Sigmoid colon (tissue), 7 donors: ENCODE measurements around the gene HELLS. TPM values are rescaled to one million over a fixed set of nuclear protein-coding genes. Genes with fewer than 3 reads are reported as not detected.
"Not testable (repeated sequence)": the region's sequence is repeated elsewhere in the genome, so short reads cannot be mapped to it uniquely, and the experiment has no call there.

ENCODE experiments used
- DNase-seq: peaks from one replicate; pipeline ENCODE4 v3.0.0-alpha.2; 2019
- H3K27ac ChIP-seq, 4 donors: fragments of 200-600 bp; sonication (generic); one replicate each; pipeline ENCODE4 v1.5.1; 2016 to 2019; ENCODE audit warnings: mild to moderate bottlenecking in 1 of 4
- H3K27me3 ChIP-seq, 3 donors: fragments of 200-600 bp; sonication (generic); one replicate each; pipeline ENCODE4 v1.5.1; 2019; ENCODE audit warnings: mild to moderate bottlenecking in 1 of 3
- H3K36me3 ChIP-seq, 4 donors: fragments of 200-600 bp; sonication (generic); one replicate each; pipeline ENCODE4 v1.5.1; 2016 to 2019
- H3K4me1 ChIP-seq, 4 donors: fragments of 200-600 bp; sonication (generic); one replicate each; pipeline ENCODE4 v1.5.1; 2017 to 2019
- H3K4me3 ChIP-seq, 4 donors: fragments of 200-600 bp; sonication (generic); one replicate each; pipeline ENCODE4 v1.5.1; 2017 to 2019; ENCODE audit warnings: mild to moderate bottlenecking in 2 of 4, moderate library complexity in 1 of 4
- H3K9me3 ChIP-seq, 4 donors: fragments of 200-600 bp in 3 of 4; sonication (generic) in 3 of 4; one replicate each; pipeline versions ENCODE4 v1.5.1 to v1.6.1; 2013 to 2019
- EP300 ChIP-seq, 4 donors: sonication (generic); formaldehyde crosslinking; IDR thresholded peaks; one replicate each; pipeline ENCODE4 v1.6.1; 2017; ENCODE audit warnings: antibody characterized with exemption in 4 of 4
- POLR2A ChIP-seq, 2 donors: fragments of 450-650 bp; IDR thresholded peaks; one replicate each; pipeline ENCODE4 v1.6.1; 2016; ENCODE audit warnings: antibody characterized with exemption in 2 of 2, mild to moderate bottlenecking in 2 of 2, moderate library complexity in 2 of 2
- POLR2AphosphoS5 ChIP-seq, 4 donors: sonication (generic); formaldehyde crosslinking; IDR thresholded peaks; one replicate each; pipeline ENCODE4 v1.6.1; 2017; ENCODE audit warnings: antibody characterized with exemption in 4 of 4
- WGBS, 2 donors: extraction: QIAGEN DNeasy Blood & Tissue Kit; methylation state at CpG; one replicate each; pipeline ENCODE4 v1.1.7; 2013; 5-methylcytosine and 5-hydroxymethylcytosine counted together
- intact Hi-C: fragments of 100-400 bp; cut with DNase I; formaldehyde crosslinking; loops from one replicate; pipeline ENCODE4 v1.15.1; 2023
- polyA plus RNA-seq, 3 donors: library from polyadenylated mRNA; stranded (reverse); fragments of 200-250 nt; gene quantifications; one replicate each; pipeline ENCODE4 v1.2.3, GENCODE V29; 2013
- total RNA-seq, 4 donors: library from RNA; depleted of rRNA; stranded (reverse); fragments of >200 nt; gene quantifications; one replicate each; pipeline ENCODE4 v1.1.0, GENCODE V29; 2016
- TF ChIP-seq, protein P1 (sequence below), 4 experiments: fragments of 450-650 bp in 3 of 4; fragments of 200-600 bp in 1 of 4; IDR thresholded peaks; one replicate each; pipeline ENCODE4 v1.5.1; 2016 to 2019; ENCODE audit warnings: antibody characterized with exemption in 4 of 4, mild to moderate bottlenecking in 3 of 4, moderate library complexity in 2 of 4
- donor health status: healthy with polysubstance abuse.
- donor health status: Bipolar disorder and iron deficiency.
- donor health status: healthy.

Gene HELLS
- total and polyA plus RNA-seq, 7 donors, result 0.99 to 11.8 (median 1.6) TPM

DNA sequence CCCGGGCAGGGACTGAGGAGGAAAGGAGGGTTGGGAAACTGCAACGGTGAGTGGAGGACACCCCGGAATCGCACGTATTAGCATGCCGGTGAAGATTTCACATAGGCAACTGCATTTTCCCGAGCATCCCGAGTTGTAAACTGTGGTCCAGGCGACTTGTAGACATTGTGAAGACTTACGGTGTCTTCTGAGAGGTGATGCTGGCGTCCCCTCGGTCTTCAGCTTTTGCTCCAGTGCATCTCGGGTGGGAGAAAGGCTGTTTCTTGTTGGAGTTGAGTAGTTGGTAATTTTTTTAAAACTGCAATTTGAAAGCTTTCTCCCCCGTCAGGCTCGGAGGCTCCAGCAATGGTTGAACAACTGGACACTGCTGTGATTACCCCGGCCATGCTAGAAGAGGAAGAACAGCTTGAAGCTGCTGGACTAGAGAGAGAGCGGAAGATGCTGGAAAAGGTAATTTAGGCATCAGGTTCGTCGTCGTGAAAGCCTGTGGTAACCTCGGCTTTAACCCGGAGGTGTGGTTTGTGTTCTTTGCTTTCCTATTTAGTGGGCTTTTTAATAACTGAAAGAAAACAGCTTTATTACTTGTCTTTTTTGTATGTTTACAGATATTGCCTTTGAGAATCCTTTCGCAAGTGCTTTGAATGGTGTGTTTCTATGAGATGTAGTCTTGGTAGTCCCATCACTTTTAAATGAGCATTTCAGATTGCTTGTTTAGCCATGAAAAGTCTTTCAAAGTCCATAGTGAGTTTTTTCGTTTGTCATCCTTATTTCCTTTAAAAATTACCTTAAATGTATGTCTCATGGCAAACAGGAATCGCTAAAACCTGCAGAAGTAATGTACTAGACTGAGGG is 687 bp downstream of the HELLS start:
- intact Hi-C loops, result no loop called here
- WGBS, 2 donors, result 1 to 3% methylated on average over 25 of the region's 25 CpGs
- TF ChIP-seq POLR2A (IDR thresholded peaks at IDR 0.05) (no peak), EP300 (IDR thresholded peaks at IDR 0.05) (no peak), POLR2AphosphoS5 (IDR thresholded peaks at IDR 0.05) (no peak)
- TF ChIP-seq, protein P1, sequence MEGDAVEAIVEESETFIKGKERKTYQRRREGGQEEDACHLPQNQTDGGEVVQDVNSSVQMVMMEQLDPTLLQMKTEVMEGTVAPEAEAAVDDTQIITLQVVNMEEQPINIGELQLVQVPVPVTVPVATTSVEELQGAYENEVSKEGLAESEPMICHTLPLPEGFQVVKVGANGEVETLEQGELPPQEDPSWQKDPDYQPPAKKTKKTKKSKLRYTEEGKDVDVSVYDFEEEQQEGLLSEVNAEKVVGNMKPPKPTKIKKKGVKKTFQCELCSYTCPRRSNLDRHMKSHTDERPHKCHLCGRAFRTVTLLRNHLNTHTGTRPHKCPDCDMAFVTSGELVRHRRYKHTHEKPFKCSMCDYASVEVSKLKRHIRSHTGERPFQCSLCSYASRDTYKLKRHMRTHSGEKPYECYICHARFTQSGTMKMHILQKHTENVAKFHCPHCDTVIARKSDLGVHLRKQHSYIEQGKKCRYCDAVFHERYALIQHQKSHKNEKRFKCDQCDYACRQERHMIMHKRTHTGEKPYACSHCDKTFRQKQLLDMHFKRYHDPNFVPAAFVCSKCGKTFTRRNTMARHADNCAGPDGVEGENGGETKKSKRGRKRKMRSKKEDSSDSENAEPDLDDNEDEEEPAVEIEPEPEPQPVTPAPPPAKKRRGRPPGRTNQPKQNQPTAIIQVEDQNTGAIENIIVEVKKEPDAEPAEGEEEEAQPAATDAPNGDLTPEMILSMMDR (IDR thresholded peaks at IDR 0.05), result no peak

DNA sequence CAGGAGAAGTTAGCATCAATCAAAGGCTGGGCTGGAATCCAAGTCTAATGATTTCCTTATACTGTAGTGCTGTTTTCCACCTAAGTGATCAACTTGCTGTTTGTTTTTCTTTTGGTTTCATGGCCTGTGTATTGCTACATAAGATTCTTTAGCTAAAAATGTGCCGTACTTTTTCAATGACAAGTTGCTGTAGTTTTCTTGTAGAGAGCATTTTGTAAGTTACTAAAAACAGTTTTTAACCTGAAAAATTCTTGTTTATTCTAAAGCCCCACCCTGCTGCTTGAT is 1.3 kb downstream of the HELLS start:
- Histone ChIP-seq H3K4me3 (no peak overlapping the region), H3K4me1 (peaks cover 0 to 19% (median 16%) of the 10 kb centered on the region in 4 donors), H3K27me3 (peaks cover 0 to 5% (median 0%) of the 10 kb centered on the region in 3 donors), H3K9me3 (no peaks in the 10 kb centered on the region), H3K27ac (no peak overlapping the region), H3K36me3 (no peaks in the 10 kb centered on the region)
- WGBS, 2 donors, result 15 to 54% methylated on average over 1 of the region's 1 CpG
- TF ChIP-seq EP300 (IDR thresholded peaks at IDR 0.05) (no peak), POLR2A (IDR thresholded peaks at IDR 0.05) (no peak), POLR2AphosphoS5 (IDR thresholded peaks at IDR 0.05) (no peak)
- TF ChIP-seq, protein P1 (IDR thresholded peaks at IDR 0.05), result no peak
- DNase-seq, result no peak
- intact Hi-C loops, result no loop called here

More for the DNA sequence above, 687 bp downstream of the HELLS start:
- peaks cover 0 to 5% (median 0%) of the 10 kb centered on the region in 3 donors for H3K27me3 ChIP-seq
- H3K4me3 ChIP-seq, result peak overlapping the region; percentile 51 to 66 (median 62)
- DNase-seq, result no peak
- no peaks in the 10 kb centered on the region for H3K9me3 ChIP-seq
- H3K4me1 ChIP-seq, result peaks cover 0 to 19% (median 16%) of the 10 kb centered on the region in 4 donors
- peak overlapping the region; percentile 69 to 74 (median 72) for H3K27ac ChIP-seq
- H3K36me3 ChIP-seq, result no peaks in the 10 kb centered on the region

DNA sequence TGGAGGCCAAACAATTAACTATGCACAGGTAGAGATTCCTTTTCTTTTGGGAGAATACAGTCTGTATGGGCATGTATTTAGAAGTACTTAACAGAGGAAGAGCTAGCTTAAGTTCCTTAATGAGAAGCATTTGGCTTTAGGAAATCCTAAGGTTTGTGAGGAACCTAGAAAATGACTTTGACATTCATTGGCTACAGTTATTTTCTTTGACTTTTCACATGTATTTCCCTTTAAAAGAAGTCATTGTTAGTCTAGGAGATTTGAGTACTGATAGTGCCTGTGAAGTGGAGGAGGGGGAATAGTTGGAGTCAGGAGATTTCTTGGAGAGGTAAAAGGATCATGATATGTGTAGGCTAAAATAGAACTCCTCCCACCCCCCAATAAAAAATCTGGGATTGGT is 3.6 kb downstream of the HELLS start:
- TF ChIP-seq POLR2AphosphoS5 (IDR thresholded peaks at IDR 0.05) (no peak), POLR2A (IDR thresholded peaks at IDR 0.05) (no peak), EP300 (IDR thresholded peaks at IDR 0.05) (no peak)
- TF ChIP-seq, protein P1 (IDR thresholded peaks at IDR 0.05), result no peak
- H3K4me1 ChIP-seq, result peaks cover 0 to 18% (median 15%) of the 10 kb centered on the region in 4 donors
- H3K27ac ChIP-seq, result no peak overlapping the region
- H3K9me3 ChIP-seq, result no peaks in the 10 kb centered on the region
- intact Hi-C loops, result no loop called here
- no peak for DNase-seq
- peaks cover 0 to 5% (median 0%) of the 10 kb centered on the region in 3 donors for H3K27me3 ChIP-seq
- no peak overlapping the region for H3K4me3 ChIP-seq
- H3K36me3 ChIP-seq, result no peaks in the 10 kb centered on the region

DNA sequence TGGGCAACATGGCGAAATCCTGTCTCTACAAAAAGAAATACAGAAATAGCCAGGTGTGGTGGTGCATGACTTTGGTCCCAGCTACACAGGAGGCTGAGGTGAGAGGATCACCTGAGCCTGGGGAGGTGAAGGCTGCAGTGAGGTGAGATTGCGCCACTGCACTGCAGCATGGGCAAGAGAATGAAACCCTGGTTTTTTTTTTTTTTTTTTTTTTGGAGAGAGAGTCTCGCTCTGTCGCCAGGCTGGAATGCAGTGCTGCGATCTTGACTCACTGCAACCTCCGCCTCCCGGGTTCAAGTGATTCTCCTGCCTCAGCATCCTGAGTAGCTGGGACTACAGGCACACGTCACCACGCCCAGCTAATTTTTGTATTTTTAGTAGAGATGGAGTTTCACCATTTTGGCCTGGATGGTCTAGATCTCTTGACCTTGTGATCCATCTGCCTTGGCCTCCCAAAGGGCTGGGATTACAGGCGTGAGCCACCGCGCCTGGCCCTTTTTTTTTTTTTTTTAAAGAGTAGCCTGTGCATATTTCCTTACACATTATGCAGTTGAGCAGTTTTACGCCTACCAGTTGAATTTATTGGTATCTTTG is 22.2 kb downstream of the HELLS start:
- H3K36me3 ChIP-seq, intact Hi-C loops, DNase-seq, H3K27ac ChIP-seq, H3K27me3 ChIP-seq, H3K9me3 ChIP-seq, H3K4me1 ChIP-seq, H3K4me3 ChIP-seq: not testable (repeated sequence)
- 96% methylated on average over 13 of the region's 13 CpGs for WGBS, 2 donors

DNA sequence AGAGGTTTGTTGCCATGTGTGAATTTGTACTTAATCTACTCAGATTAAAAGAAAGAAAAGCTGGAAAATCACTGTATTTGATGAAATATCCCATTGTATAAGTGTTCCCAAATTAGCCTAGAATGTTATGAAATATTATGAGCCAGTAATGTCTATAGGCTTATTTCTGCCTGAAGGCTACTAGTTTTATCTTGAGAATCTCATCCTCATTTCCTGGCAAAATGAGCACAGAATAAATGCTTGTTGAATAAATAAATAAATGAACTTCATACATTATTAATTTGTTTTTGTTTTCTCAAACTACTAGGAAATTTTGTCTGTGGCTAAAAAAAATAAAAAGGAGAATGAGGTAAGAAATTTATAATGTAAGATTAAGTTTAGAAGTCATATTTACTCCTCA is 25.5 kb downstream of the HELLS start:
- no peak overlapping the region for H3K27ac ChIP-seq
- no peak for DNase-seq
- TF ChIP-seq EP300 (IDR thresholded peaks at IDR 0.05), result no peak
- no peak for TF ChIP-seq POLR2AphosphoS5 (IDR thresholded peaks at IDR 0.05)
- TF ChIP-seq POLR2A (IDR thresholded peaks at IDR 0.05), result no peak
- TF ChIP-seq, protein P1 (IDR thresholded peaks at IDR 0.05), result no peak
- intact Hi-C loops, result no loop called here
- H3K36me3 ChIP-seq, result no peaks in the 10 kb centered on the region
- H3K9me3 ChIP-seq, result no peaks in the 10 kb centered on the region
- no peaks in the 10 kb centered on the region for H3K27me3 ChIP-seq
- no peaks in the 10 kb centered on the region for H3K4me1 ChIP-seq
- no peak overlapping the region for H3K4me3 ChIP-seq
